Kidney (tissue), 14 donors: ENCODE measurements around the gene RAPGEF4. TPM values are rescaled to one million over a fixed set of nuclear protein-coding genes. Genes with fewer than 3 reads are reported as not detected.

Experiments used
- DNase-seq, 5 donors: peaks; one replicate each; pipeline ENCODE4 v3.0.0-alpha.2; 2013 to 2020
- FAIRE-seq: peaks from 2 replicates; lab custom pipeline; 2012; peaks lifted over from hg19 to GRCh38; lab: Jason Lieb, UNC
- H3K27ac ChIP-seq, 2 donors: one replicate each; pipeline ENCODE4 v1.7.0; 2013; ENCODE audit warnings: low read depth in 2 of 2, low read length in 2 of 2, inconsistent platforms in 1 of 2
- H3K27me3 ChIP-seq: one replicate; pipeline ENCODE4 v1.7.1; 2013; ENCODE audit warnings: low read length, inconsistent platforms; ENCODE audit not compliant: control insufficient read depth, insufficient read depth
- H3K36me3 ChIP-seq, 3 donors: one replicate each; pipeline versions ENCODE4 v1.7.0 to v1.7.1; 2013; ENCODE audit warnings: low read length in 3 of 3, control low read depth in 1 of 3, inconsistent platforms in 1 of 3; ENCODE audit not compliant: insufficient read depth in 3 of 3, control insufficient read depth in 2 of 3
- H3K4me1 ChIP-seq, 3 donors: one replicate each; pipeline versions ENCODE4 v1.7.0 to v1.7.1; 2013; ENCODE audit warnings: low read length in 3 of 3, inconsistent platforms in 1 of 3, low read depth in 1 of 3; ENCODE audit not compliant: control insufficient read depth in 2 of 3, insufficient read depth in 2 of 3
- H3K4me3 ChIP-seq, 3 donors: one replicate each; pipeline versions ENCODE4 v1.7.0 to v1.8.1; 2013; ENCODE audit warnings: low read length in 3 of 3, control low read depth in 1 of 3, inconsistent platforms in 1 of 3
- H3K9ac ChIP-seq, 3 donors: one replicate each; pipeline versions ENCODE4 v1.7.0 to v1.7.1; 2013; ENCODE audit warnings: low read length in 3 of 3, control low read depth in 1 of 3, inconsistent platforms in 1 of 3
- H3K9me3 ChIP-seq, 3 donors: one replicate each; pipeline versions ENCODE4 v1.7.0 to v1.7.1; 2013; ENCODE audit warnings: low read length in 3 of 3, control low read depth in 1 of 3, inconsistent platforms in 1 of 3; ENCODE audit not compliant: control insufficient read depth in 2 of 3, insufficient read depth in 1 of 3
- CTCF ChIP-seq: IDR thresholded peaks from 3 replicates; pipeline ENCODE4 v1.5.1; 2012; ENCODE audit warnings: mild to moderate bottlenecking, moderate library complexity, borderline replicate concordance; ENCODE audit not compliant: insufficient read depth; ENCODE audit errors: extremely low read depth
- intact Hi-C: fragments of 100-400 bp; cut with DNase I; formaldehyde crosslinking; loops from one replicate; pipeline ENCODE4 v1.11.1; 2022
- polyA plus RNA-seq: library from polyadenylated mRNA; stranded (reverse); fragments of 350-450 nt; fragmentation: Illumina TruSeq; extraction: RNeasy Lipid Tissue Mini Kit (QIAGEN cat#74804); gene quantifications from one replicate; pipeline ENCODE4 v1.2.3, GENCODE V29; 2014; ENCODE audit warnings: low read depth, low replicate concordance; ENCODE audit not compliant: insufficient read depth
- total RNA-seq: library from RNA; stranded (reverse); fragmentation: NEBNext Ultra II Directional; extraction: Animal tissue kit (Norgen Biotek cat#: 25700); gene quantifications from one replicate; pipeline ENCODE4 v1.2.1, GENCODE V29; 2021
- donor health status: control.
- donor health status: control.
- donor health status: control.
- donor health status: control.
- donor health status: control.
- donor health status: DM: yes; HTN: yes; CAD: no.
- donor health status: Normal renal cell carcinoma (clear cell type).

RAPGEF4 gene
- total and polyA plus RNA-seq, 2 donors from 2014 or later, result 3.8 to 13.6 TPM

GRCh38 chr2:172783165-172783898, 47.7 kb downstream of the RAPGEF4 start:
- TF ChIP-seq CTCF, result no peak
- DNase-seq (peak; percentile 48 to 83 (median 66)), FAIRE-seq (no peak)
- Histone ChIP-seq H3K9me3 (no peaks in the 10 kb centered on the region), H3K36me3 (no peaks in the 10 kb centered on the region), H3K4me1 (peaks cover 0 to 5% (median 2%) of the 10 kb centered on the region in 3 donors), H3K9ac (no peak overlapping the region), H3K27ac (no peak overlapping the region), H3K4me3 (no peak overlapping the region), H3K27me3 (no peaks in the 10 kb centered on the region)
- intact Hi-C loops, result no loop called here

- Histone ChIP-seq H3K9me3 (no peaks in the 10 kb centered on the region), H3K4me3 (no peak overlapping the region), H3K27me3 (no peaks in the 10 kb centered on the region), H3K27ac (no peak overlapping the region), H3K4me1 (no peaks in the 10 kb centered on the region), H3K9ac (no peak overlapping the region), H3K36me3 (no peaks in the 10 kb centered on the region)
- intact Hi-C loops, result no loop called here
- DNase-seq (no peak), FAIRE-seq (no peak)
- no peak for TF ChIP-seq CTCF
These were observed 53.2 kb downstream of the RAPGEF4 start for GRCh38 chr2:172788871-172789270.

- FAIRE-seq (no peak), DNase-seq (peak in 1 of 5 donors; percentile 24)
- H3K27ac ChIP-seq, result no peak overlapping the region
- intact Hi-C loops, result no loop called here
- no peaks in the 10 kb centered on the region for H3K9me3 ChIP-seq
- no peaks in the 10 kb centered on the region for H3K27me3 ChIP-seq
- H3K4me1 ChIP-seq, result no peaks in the 10 kb centered on the region
- H3K36me3 ChIP-seq, result no peaks in the 10 kb centered on the region
- no peak overlapping the region for H3K9ac ChIP-seq
- TF ChIP-seq CTCF, result no peak
- no peak overlapping the region for H3K4me3 ChIP-seq
These were observed 54.8 kb downstream of the RAPGEF4 start for GRCh38 chr2:172790404-172790803.
